Tibial artery (tissue), 4 donors: ENCODE data around the gene EVX2.

Source experiments
- DNase-seq, 2 donors: peaks; one replicate each; pipeline ENCODE4 v3.0.0-alpha.2; 2019
- H3K27ac ChIP-seq, 2 donors: fragments of 200-600 bp; sonication (generic) in 1 of 2; 1 replicate in 1 of 2; 2 replicates in 1 of 2; pipeline ENCODE4 v1.5.1; 2018 to 2019; ENCODE audit warnings: mild to moderate bottlenecking in 1 of 2
- H3K27me3 ChIP-seq, 2 donors: fragments of 200-600 bp; sonication (generic) in 1 of 2; one replicate each; pipeline versions ENCODE4 v1.5.1 to v1.6.0; 2016 to 2019
- H3K36me3 ChIP-seq, 3 donors: fragments of 200-600 bp; sonication (generic) in 2 of 3; one replicate each; pipeline ENCODE4 v1.5.1; 2016 to 2019; ENCODE audit warnings: mild to moderate bottlenecking in 2 of 3
- H3K4me1 ChIP-seq, 4 donors: fragments of 200-600 bp; sonication (generic) in 2 of 4; 1 replicate in 3 of 4; 2 replicates in 1 of 4; pipeline ENCODE4 v1.5.1; 2016 to 2019
- H3K4me3 ChIP-seq, 2 donors: fragments of 200-600 bp; sonication (generic) in 1 of 2; 1 replicate in 1 of 2; 2 replicates in 1 of 2; pipeline ENCODE4 v1.5.1; 2018 to 2019; ENCODE audit warnings: mild to moderate bottlenecking in 2 of 2
- H3K9me3 ChIP-seq, 3 donors: fragments of 200-600 bp; sonication (generic) in 1 of 3; one replicate each; pipeline ENCODE4 v1.5.1; 2016 to 2019
- CTCF ChIP-seq, 2 experiments: fragments of 200-600 bp in 1 of 2; fragments of 450-650 bp in 1 of 2; IDR thresholded peaks; one replicate each; pipeline ENCODE4 v1.5.1; 2017 to 2019; ENCODE audit warnings: antibody characterized with exemption in 2 of 2, mild to moderate bottlenecking in 1 of 2, moderate library complexity in 1 of 2
- intact Hi-C: fragments of 100-400 bp; cut with DNase I; formaldehyde crosslinking; loops from one replicate; pipeline ENCODE4 v1.15.0; 2023; ENCODE audit warnings: low total_unique reads

The EVX2 gene

GRCh38 chr2:176068419-176068832 is 15.3 kb downstream of the EVX2 start:
- Histone ChIP-seq H3K27ac (no peak overlapping the region), H3K36me3 (no peaks in the 10 kb centered on the region), H3K4me1 (peaks cover 0 to 30% (median 22%) of the 10 kb centered on the region in 4 donors), H3K4me3 (no peak overlapping the region), H3K27me3 (peaks cover 0 to 72% of the 10 kb centered on the region in 2 donors), H3K9me3 (no peaks in the 10 kb centered on the region)
- TF ChIP-seq CTCF (IDR thresholded peaks at IDR 0.05), result no peak
- DNase-seq, result no peak
- intact Hi-C loops, result loop anchor here (5.0 kb wide), 1 partner anchor 46 kb away; no protein-coding TSS in a partner anchor

- DNase-seq, result no peak
- intact Hi-C loops, result loop anchor here (5.0 kb wide), 1 partner anchor 46 kb away; no protein-coding TSS in a partner anchor
- Histone ChIP-seq H3K27ac (no peak overlapping the region), H3K4me1 (peaks cover 0 to 23% (median 19%) of the 10 kb centered on the region in 4 donors), H3K36me3 (no peaks in the 10 kb centered on the region), H3K27me3 (peaks cover 0 to 67% of the 10 kb centered on the region in 2 donors), H3K4me3 (peak overlapping the region; percentile 17 to 51), H3K9me3 (no peaks in the 10 kb centered on the region)
- TF ChIP-seq CTCF (IDR thresholded peaks at IDR 0.05), result no peak
Measured at GRCh38 chr2:176067589-176068418, 16.0 kb downstream of the EVX2 start.

- Histone ChIP-seq H3K36me3 (no peaks in the 10 kb centered on the region), H3K9me3 (no peaks in the 10 kb centered on the region), H3K4me3 (peak overlapping the region; percentile 17 to 51), H3K27ac (no peak overlapping the region), H3K4me1 (peaks cover 0 to 22% (median 19%) of the 10 kb centered on the region in 4 donors), H3K27me3 (peaks cover 0 to 62% of the 10 kb centered on the region in 2 donors)
- intact Hi-C loops, result loop anchor here (5.0 kb wide), 1 partner anchor 45 kb away; no protein-coding TSS in a partner anchor
- no peak for TF ChIP-seq CTCF (IDR thresholded peaks at IDR 0.05)
- no peak for DNase-seq
Measured at GRCh38 chr2:176066645-176067588, 16.8 kb downstream of the EVX2 start.

DNA sequence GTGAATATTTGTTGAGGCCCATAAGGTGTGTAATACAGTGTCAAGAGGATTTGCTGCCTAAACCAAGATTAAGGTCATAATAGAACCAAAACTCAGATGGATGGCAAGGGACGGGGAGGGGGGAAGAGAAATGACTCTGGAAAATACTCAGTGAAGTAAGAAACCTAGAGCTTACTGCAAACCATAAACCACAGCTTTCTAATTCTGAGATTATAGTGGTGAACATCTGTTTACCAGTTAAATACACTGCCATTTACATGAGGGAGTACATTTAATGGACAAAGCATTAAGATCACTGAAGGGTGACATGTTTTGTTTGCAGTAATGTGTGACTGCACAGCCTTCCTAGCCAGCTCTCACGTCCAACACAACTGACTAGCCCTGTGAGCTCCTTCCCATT is 19.8 kb downstream of the EVX2 start:
- no peak for DNase-seq
- intact Hi-C loops, result no loop called here

More for the DNA sequence above, 19.8 kb downstream of the EVX2 start:
- Histone ChIP-seq H3K9me3 (no peaks in the 10 kb centered on the region), H3K27ac (no peak overlapping the region), H3K27me3 (peaks cover 0 to 38% of the 10 kb centered on the region in 2 donors), H3K4me3 (no peak overlapping the region), H3K36me3 (no peaks in the 10 kb centered on the region), H3K4me1 (peaks cover 0 to 22% (median 19%) of the 10 kb centered on the region in 4 donors)
- TF ChIP-seq CTCF (IDR thresholded peaks at IDR 0.05), result no peak
